Epidermal melanocyte (primary cell): ENCODE data around the gene MISP3.

Experiments used
- DNase-seq: peaks from one replicate; pipeline ENCODE4 v3.0.0; 2011; ENCODE audit warnings: low spot score; ENCODE audit not compliant: insufficient read length

MISP3 gene

GRCh38 chr19:14102102-14102696, 29.6 kb downstream of the MISP3 start:
- DNase-seq, result no peak

DNA sequence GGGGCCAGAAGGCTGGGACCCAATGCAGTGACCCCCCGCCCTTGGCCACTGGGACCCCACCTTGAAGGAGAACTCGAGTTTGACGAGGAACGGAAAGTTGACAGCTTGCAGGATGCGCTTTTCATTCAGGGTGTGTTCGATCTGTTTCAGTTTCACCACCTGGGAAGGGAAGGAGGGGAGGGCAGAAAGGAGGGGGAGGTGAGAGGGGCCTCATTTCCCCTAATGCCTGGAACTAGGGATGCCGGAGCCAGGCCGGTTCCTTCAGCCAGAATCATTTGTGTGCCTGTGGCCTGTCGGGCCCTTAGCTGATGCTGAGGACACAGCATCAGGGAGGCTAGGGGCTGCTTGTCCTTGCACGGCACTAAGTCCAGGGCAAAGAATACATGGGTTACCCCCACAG, 30.2 kb downstream of the MISP3 start:
- no peak for DNase-seq

DNA sequence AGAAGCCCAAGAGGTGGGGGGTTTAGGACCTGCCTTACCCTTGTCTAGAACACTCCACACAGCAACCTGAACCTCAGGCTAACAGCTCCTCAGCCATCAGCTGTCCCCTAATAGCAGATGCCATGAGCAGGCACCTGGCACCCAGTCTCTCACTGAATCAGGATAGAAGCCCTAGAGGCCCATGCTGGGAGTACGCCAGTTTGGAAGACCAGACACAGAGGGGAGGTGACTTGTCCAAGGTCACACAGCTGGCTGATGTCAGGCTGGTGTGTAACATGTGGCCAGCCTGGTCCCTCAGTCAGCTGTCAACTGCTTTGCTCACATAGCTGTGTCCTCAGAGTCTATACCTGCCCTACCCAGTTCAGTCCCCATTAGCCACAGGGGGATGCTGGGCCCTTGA, 30.7 kb downstream of the MISP3 start:
- no peak for DNase-seq

DNA sequence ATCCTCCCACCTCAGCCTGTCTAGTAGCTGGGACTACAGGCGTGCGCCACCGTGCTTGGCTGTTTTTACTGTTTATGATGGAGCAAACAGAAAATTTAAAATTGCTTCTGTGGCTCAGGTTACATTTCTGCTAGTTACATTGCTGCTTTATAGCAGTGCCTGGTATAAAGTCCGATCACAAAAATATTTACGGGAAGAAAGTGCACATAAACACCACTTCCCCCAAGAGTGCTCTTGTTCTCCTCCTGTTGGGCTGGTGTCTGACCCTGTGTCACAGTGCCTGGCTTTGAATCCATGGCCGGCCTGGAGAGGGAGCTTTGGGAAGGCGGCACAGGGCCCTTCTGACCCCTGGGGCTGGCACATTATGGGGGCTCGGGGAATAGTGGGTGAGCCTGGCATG, 33.1 kb downstream of the MISP3 start:
- no peak for DNase-seq

- no peak for DNase-seq
Measured at GRCh38 chr19:14106840-14107239, 34.3 kb downstream of the MISP3 start.

- no peak for DNase-seq
Measured at GRCh38 chr19:14107581-14108461, 35.2 kb downstream of the MISP3 start.

DNA sequence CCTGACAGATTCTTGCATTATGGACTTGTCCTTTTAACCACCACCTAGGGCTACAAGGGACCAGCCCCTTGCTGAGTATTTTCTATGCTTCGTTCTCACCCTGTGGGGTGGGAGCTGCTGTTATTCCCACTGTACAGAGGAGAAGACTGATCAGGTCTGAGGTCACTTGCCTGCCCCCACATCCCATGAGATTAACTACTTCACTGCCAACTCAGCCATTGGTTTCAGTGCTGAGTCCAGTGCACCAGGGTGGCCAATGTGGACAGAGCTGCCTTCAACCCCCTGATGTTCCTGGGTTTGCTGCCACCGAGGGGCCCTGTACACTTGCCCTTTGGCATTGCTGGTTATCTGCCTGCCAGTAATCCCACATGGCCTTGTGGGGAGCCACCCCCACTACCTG, 38.1 kb downstream of the MISP3 start:
- DNase-seq, result no peak

GRCh38 chr19:14111486-14111885, 38.9 kb downstream of the MISP3 start:
- no peak for DNase-seq

DNA sequence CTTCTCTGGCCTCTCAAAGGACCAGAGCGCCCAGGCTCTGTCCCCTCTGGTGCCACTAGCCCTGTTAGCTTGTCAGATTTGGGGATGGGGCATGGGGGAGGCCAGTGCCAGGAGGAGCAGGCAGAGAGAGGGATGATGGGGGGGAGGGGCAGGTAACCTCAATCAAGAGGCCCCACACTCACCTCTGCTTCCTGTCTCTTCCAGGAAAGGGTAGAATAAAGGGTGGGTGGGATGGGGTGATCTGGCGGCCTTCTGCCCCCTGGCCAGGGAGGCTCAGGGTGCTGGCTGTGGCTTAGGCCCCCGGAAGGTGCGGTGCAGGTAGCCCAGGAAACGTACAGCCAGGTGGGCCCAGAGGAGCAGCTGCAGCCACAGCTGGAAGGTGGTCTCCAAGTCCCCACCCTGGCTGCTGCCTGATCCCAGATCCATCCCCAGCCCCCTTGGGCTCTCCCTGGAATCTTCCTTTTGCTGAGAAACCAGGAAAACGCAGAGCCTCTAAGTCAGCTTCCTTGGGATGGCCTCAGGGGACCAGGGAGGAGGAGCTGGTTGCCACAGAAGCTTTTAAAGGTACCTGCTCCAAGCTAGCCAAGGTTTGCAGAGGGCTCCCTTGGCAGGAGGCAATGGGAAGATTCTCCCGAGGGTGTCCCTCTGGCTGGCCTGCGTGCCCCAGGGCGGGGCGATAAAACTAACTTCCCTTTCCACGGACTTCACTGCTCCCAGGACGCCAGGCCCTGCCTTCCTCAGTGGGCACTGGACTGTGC, 39.6 kb downstream of the MISP3 start:
- DNase-seq, result no peak

- DNase-seq, result no peak
Measured at GRCh38 chr19:14112809-14113385, 40.3 kb downstream of the MISP3 start.

GRCh38 chr19:14113762-14114414, 41.3 kb downstream of the MISP3 start:
- no peak for DNase-seq

DNA sequence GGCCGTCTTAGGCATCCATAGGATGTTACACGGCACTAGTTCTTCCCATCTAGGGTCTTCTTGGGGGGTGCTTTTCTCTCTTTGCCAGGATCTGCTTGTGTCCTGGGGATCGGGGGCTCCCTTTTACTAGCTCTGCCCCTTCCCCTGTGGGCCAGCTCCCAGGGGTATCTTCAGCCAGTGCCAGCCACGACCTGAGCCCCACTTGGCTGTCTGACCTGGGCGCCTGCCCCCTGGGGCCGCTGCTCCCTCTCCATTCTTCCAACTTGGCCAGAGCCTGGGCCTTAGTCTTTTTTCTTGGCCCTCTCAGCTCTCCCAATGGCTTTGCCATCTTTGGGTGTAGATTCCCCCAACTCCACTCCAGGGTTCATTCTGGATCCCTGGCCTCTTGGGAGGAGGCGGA, 41.9 kb downstream of the MISP3 start:
- no peak for DNase-seq

DNA sequence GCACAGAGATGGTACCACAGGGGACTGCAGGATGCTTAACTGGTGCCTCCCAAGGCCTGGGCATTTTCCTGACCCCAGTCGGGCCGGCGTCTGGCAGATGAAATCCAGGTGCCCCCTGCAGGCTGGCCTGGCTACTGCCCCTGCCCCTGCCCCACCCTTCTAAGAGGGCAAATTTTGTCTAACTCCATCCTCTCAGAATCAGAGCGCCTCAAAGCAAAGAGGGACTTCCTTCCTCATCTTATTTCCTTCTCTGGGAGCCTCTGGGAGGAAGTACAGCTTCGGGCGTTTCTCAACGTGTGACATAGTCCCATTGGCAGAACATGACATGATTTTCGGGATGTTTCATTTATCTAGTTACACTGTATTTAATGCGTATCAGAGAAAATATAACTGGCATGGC, 42.3 kb downstream of the MISP3 start:
- DNase-seq, result no peak

- DNase-seq, result no peak
Measured at GRCh38 chr19:14115756-14116155, 43.2 kb downstream of the MISP3 start.

- DNase-seq, result no peak
Measured at GRCh38 chr19:14116525-14116917, 43.9 kb downstream of the MISP3 start.

GRCh38 chr19:14116918-14117578, 44.5 kb downstream of the MISP3 start:
- no peak for DNase-seq

GRCh38 chr19:14117668-14118164, 45.1 kb downstream of the MISP3 start, which contains the start of gene PRKACA:
PRKACA (minus strand) TSS chr19:14117762; CDS start chr19:14117547, 215 bp downstream.
- peak; percentile 97 for DNase-seq

DNA sequence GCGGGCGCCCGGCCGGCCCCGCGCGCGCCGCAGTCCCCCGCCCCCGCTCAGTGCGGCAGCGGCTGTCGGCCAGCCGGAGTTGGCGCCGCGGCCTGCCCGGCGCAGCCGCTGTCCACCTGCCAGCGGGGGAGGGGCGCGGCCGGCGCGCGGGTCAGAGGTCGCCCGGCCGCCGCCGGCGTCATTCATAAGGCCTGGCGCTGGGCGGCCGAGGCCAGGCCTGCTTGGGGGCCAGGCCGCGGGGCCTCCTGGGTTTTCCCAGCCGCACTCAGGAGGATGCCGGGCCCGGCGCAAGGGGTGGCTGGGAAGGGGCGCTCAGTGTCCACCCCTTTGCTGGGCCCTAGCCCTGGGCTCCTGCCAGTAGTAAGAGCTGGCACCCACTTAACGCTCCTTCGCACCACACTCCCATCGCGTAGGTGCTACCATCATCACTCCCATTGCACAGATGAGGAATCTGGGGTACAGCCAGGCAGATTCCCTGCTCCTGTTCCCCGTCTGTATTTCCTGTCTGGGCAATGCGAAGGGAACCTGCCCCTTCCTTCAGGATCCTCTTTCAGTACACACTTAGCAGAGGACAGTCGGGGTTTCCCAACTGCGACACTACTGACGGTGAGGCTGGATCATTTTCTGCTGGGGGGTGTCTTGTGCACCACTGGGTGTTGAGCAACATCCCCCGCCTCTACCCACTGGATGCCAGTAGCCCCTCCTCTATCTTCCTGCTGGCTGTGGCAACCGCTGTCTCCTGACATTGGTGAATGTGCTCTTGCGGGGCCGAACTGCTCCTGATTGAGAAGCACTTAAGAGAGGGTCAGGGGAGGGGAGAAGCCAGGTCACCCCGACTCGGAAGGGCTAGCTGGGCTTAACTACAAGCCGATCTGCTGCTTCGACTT, 45.8 kb downstream of the MISP3 start:
- no peak for DNase-seq

DNA sequence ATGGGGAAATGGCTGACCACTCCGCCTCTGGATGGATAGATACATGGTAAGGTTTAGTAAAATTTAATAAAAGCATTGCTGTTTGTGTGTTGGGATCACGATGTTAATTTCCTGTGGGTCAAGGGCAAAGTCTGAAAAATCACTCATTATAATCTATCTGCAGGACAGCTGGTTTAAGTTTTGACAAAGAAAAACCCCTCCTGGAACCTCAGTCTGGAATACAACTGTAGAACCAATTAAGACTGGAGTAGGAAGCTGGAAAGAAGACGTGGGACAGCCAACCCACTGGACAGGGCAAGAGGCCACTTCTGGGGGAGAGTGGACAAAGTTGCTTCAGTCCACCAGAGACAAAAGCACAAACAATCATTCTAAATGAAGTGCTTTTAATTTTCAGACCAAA, 46.6 kb downstream of the MISP3 start:
- DNase-seq, result no peak
